Suprapubic skin (tissue), 4 donors: Measurements from ENCODE around the gene BNC2. TPM values are rescaled to one million over a fixed set of nuclear protein-coding genes. Genes with fewer than 3 reads are reported as not detected.

Experiments
- DNase-seq, 2 donors: peaks; one replicate each; pipeline ENCODE4 v3.0.0-alpha.2; 2019; ENCODE audit warnings: low spot score in 2 of 2
- H3K27ac ChIP-seq: fragments of 200-600 bp; sonication (generic); one replicate; pipeline ENCODE4 v1.5.1; 2019
- H3K27me3 ChIP-seq: fragments of 200-600 bp; sonication (generic); one replicate; pipeline ENCODE4 v1.5.1; 2019
- H3K36me3 ChIP-seq: fragments of 200-600 bp; sonication (generic); one replicate; pipeline ENCODE4 v1.5.1; 2019
- H3K4me1 ChIP-seq: fragments of 200-600 bp; sonication (generic); one replicate; pipeline ENCODE4 v1.5.1; 2019
- H3K4me3 ChIP-seq: fragments of 200-600 bp; sonication (generic); one replicate; pipeline ENCODE4 v1.5.1; 2019; ENCODE audit warnings: mild to moderate bottlenecking
- H3K9me3 ChIP-seq: fragments of 200-600 bp; sonication (generic); one replicate; pipeline ENCODE4 v1.5.1; 2019
- EP300 ChIP-seq: sonication (generic); formaldehyde crosslinking; IDR thresholded peaks from one replicate; pipeline ENCODE4 v1.6.1; 2017; ENCODE audit warnings: antibody characterized with exemption
- POLR2A ChIP-seq, 2 donors: fragments of 450-650 bp; IDR thresholded peaks; one replicate each; pipeline ENCODE4 v1.6.1; 2017; ENCODE audit warnings: antibody characterized with exemption in 2 of 2, mild to moderate bottlenecking in 2 of 2, moderate library complexity in 2 of 2
- POLR2AphosphoS5 ChIP-seq, 3 donors: sonication (generic); formaldehyde crosslinking; IDR thresholded peaks; one replicate each; pipeline ENCODE4 v1.6.1; 2017; ENCODE audit warnings: antibody characterized with exemption in 3 of 3
- WGBS: methylation state at CpG from one replicate; pipeline ENCODE4 v1.1.5; 2018; 5-methylcytosine and 5-hydroxymethylcytosine counted together
- total RNA-seq, 4 donors: library from RNA; depleted of rRNA; stranded (reverse); fragments of >200 nt; gene quantifications; one replicate each; pipeline ENCODE4 v1.1.0, GENCODE V29; 2016
- TF ChIP-seq, protein P1 (sequence below), 2 donors: fragments of 200-600 bp in 1 of 2; fragments of 450-650 bp in 1 of 2; sonication (generic) in 1 of 2; IDR thresholded peaks; one replicate each; pipeline ENCODE4 v1.5.1; 2016 to 2019; ENCODE audit warnings: antibody characterized with exemption in 2 of 2, mild to moderate bottlenecking in 1 of 2, moderate library complexity in 1 of 2

Gene BNC2
- total RNA-seq, 4 donors from 2014 or later = 6.5 to 12.3 (median 8.9) TPM

- WGBS = 89% methylated on average over 3 of the region's 3 CpGs
- H3K27ac ChIP-seq = no peak overlapping the region
- H3K27me3 ChIP-seq = no peaks in the 10 kb centered on the region
- no peak for DNase-seq
- H3K9me3 ChIP-seq = no peaks in the 10 kb centered on the region
- H3K4me1 ChIP-seq = no peaks in the 10 kb centered on the region
- no peak overlapping the region for H3K4me3 ChIP-seq
- H3K36me3 ChIP-seq = no peaks in the 10 kb centered on the region
- TF ChIP-seq, protein P1, sequence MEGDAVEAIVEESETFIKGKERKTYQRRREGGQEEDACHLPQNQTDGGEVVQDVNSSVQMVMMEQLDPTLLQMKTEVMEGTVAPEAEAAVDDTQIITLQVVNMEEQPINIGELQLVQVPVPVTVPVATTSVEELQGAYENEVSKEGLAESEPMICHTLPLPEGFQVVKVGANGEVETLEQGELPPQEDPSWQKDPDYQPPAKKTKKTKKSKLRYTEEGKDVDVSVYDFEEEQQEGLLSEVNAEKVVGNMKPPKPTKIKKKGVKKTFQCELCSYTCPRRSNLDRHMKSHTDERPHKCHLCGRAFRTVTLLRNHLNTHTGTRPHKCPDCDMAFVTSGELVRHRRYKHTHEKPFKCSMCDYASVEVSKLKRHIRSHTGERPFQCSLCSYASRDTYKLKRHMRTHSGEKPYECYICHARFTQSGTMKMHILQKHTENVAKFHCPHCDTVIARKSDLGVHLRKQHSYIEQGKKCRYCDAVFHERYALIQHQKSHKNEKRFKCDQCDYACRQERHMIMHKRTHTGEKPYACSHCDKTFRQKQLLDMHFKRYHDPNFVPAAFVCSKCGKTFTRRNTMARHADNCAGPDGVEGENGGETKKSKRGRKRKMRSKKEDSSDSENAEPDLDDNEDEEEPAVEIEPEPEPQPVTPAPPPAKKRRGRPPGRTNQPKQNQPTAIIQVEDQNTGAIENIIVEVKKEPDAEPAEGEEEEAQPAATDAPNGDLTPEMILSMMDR (IDR thresholded peaks at IDR 0.05) = no peak
- no peak for TF ChIP-seq POLR2AphosphoS5 (IDR thresholded peaks at IDR 0.05)
- TF ChIP-seq POLR2A (IDR thresholded peaks at IDR 0.05) = no peak
- TF ChIP-seq EP300 = no peak
Observed at GRCh38 chr9:16654596-16655126, 215.8 kb downstream of the BNC2 start.

DNA sequence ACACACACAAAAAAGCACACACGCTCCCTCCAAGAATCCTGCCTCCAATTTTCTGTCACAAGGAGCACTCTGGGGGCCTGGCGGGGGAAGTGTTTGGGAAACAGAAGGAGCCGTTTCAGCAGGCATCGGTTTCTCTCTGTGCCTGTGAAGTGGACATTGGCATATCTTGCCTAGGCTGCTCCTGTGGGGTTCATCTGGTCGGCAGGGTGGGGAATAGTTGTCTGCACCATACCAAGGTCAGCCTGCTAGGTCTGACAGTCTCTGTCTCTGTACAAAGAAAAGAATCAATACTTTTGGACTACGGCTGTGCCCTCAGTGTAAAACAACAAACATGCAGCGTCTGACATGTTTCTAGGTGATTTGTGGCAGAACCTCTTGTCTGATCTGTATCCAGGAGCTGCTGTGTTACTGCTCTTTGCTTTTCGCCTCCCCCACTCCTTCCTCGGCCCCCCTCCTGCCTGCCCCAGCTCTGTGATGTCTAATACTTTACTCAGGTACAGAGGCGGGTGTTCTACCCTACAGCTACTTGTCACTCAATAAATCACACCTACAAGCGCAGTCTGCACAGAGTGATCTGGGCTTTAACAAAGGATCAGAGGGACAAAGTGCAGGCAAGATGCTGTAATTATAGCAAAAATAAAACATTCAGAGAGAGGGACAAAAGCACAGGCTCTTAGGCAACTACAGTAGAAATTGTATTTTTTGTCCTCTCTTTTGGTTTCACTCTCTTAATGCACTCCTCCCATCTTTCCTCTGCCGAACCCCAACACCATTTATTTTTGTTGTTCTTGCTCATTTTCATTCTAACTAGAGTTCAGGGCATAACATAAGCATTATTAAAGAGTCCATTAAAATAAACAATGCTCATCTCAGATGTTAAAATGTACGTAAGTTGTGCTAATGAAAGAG is 216.7 kb downstream of the BNC2 start:
- no peaks in the 10 kb centered on the region for H3K4me1 ChIP-seq
- H3K9me3 ChIP-seq = no peaks in the 10 kb centered on the region
- peak overlapping the region; percentile 20 for H3K4me3 ChIP-seq
- no peak overlapping the region for H3K27ac ChIP-seq
- no peak for DNase-seq
- WGBS = 59% methylated on average over 13 of the region's 13 CpGs
- no peaks in the 10 kb centered on the region for H3K27me3 ChIP-seq
- TF ChIP-seq POLR2A (IDR thresholded peaks at IDR 0.05) (no peak), POLR2AphosphoS5 (IDR thresholded peaks at IDR 0.05) (no peak), EP300 (no peak)
- TF ChIP-seq, protein P1 (IDR thresholded peaks at IDR 0.05) = no peak
- H3K36me3 ChIP-seq = no peaks in the 10 kb centered on the region

- DNase-seq = no peak
Observed at GRCh38 chr9:16652582-16652981, 217.9 kb downstream of the BNC2 start.

GRCh38 chr9:16651446-16651964 is 219.0 kb downstream of the BNC2 start:
- TF ChIP-seq EP300 = no peak
- TF ChIP-seq, protein P1 (IDR thresholded peaks at IDR 0.05) = no peak
- TF ChIP-seq POLR2A (IDR thresholded peaks at IDR 0.05) = no peak
- no peak for TF ChIP-seq POLR2AphosphoS5 (IDR thresholded peaks at IDR 0.05)
- H3K4me3 ChIP-seq = no peak overlapping the region
- H3K4me1 ChIP-seq = no peaks in the 10 kb centered on the region
- H3K27ac ChIP-seq = no peak overlapping the region
- H3K9me3 ChIP-seq = no peaks in the 10 kb centered on the region
- 86% methylated on average over 5 of the region's 5 CpGs for WGBS
- no peaks in the 10 kb centered on the region for H3K36me3 ChIP-seq
- no peak for DNase-seq
- no peaks in the 10 kb centered on the region for H3K27me3 ChIP-seq

More at GRCh38 chr9:16652582-16652981, 217.9 kb downstream of the BNC2 start:
- Histone ChIP-seq H3K4me3 (no peak overlapping the region), H3K27ac (no peak overlapping the region), H3K4me1 (no peaks in the 10 kb centered on the region), H3K27me3 (no peaks in the 10 kb centered on the region), H3K9me3 (no peaks in the 10 kb centered on the region), H3K36me3 (no peaks in the 10 kb centered on the region)
- TF ChIP-seq, protein P1 (IDR thresholded peaks at IDR 0.05) = no peak
- TF ChIP-seq EP300 = no peak
- no peak for TF ChIP-seq POLR2AphosphoS5 (IDR thresholded peaks at IDR 0.05)
- no peak for TF ChIP-seq POLR2A (IDR thresholded peaks at IDR 0.05)
- WGBS = 76% methylated on average over 4 of the region's 4 CpGs

DNA sequence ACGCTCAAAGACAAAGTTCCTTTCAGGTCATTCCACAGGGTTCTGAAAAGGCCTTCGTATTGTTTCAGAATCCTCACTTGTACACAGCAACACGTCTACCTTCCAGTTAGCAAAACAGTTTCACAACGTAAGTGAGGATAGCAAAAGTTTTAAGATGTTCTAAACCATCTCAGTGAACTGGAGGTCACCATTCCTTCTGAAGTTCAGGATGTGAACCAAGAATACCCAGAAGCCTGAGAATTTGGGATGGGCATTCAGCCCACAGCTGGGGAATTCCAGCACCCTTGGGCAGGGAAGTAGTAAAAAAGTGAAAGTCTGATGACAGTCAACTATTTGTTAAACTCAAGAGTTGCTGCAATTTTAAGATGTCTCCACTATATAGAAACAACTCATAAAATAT is 224.5 kb downstream of the BNC2 start:
- H3K27me3 ChIP-seq = no peaks in the 10 kb centered on the region
- no peaks in the 10 kb centered on the region for H3K36me3 ChIP-seq
- H3K4me1 ChIP-seq = no peaks in the 10 kb centered on the region
- H3K27ac ChIP-seq = no peak overlapping the region
- WGBS = 73% methylated on average over 4 of the region's 4 CpGs
- H3K4me3 ChIP-seq = no peak overlapping the region
- TF ChIP-seq POLR2A (IDR thresholded peaks at IDR 0.05) = no peak
- no peak for TF ChIP-seq EP300
- no peak for TF ChIP-seq POLR2AphosphoS5 (IDR thresholded peaks at IDR 0.05)
- TF ChIP-seq, protein P1 (IDR thresholded peaks at IDR 0.05) = no peak
- H3K9me3 ChIP-seq = no peaks in the 10 kb centered on the region
- no peak for DNase-seq
